Neural progenitor cell (in vitro differentiated cells): Measurements from ENCODE around the gene GANAB.

Source experiments
- EZH2 ChIP-seq: fragments of 200-600 bp; sonication (generic); IDR thresholded peaks from 2 replicates; pipeline ENCODE4 v1.6.1; 2017; ENCODE audit warnings: antibody characterized with exemption, mild to moderate bottlenecking, moderate library complexity
- TF ChIP-seq, protein P1 (sequence below): fragments of 200-600 bp; sonication (generic); IDR thresholded peaks from 2 replicates; pipeline ENCODE4 v1.5.1; 2017; ENCODE audit warnings: antibody characterized with exemption, mild to moderate bottlenecking

DNA sequence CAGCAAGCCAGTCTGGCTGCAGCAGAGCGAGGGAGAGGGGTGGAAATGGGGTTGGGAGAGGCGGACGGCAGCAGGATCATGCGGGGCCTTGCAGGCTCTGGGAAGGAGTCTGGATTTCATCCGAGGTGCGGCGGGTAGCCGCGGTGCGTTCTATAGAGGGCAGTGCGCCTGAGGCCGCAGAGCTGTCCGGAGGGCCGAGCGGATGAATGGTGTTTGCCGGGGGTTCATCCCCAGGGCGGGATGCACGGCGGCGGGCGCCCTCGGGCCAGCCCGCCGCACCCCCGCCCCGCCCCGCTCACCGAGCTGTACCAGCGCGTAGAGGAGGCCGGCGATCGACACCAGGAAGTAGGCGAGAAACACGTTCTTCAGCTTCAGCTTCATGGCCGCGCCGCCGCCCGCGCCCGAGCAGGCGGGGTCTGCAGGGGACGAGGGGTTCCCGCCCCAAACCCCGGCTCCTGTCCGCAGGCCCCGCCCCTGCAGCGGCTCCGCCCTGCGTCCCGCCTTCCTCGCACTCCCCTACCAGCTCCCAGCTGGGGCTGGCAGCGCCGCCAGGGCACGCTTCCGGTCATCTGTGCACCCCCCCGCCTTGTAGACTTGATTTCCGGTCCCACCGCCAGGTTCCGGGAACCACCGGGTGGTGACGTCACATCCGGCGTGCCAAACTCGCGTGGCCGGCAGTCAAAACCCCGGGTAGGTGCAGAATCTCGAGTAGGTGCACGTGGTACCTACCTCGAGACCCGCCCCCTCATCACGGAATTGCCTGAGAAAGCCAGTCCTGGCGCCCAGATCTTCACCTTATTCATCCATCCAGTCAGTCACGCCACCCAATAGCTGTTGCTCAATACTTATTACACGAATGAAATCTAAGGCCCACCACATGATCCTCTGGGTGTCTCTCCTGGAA, 24.6 kb downstream of the GANAB start, which contains the start of gene B3GAT3:
- TF ChIP-seq, protein P1, sequence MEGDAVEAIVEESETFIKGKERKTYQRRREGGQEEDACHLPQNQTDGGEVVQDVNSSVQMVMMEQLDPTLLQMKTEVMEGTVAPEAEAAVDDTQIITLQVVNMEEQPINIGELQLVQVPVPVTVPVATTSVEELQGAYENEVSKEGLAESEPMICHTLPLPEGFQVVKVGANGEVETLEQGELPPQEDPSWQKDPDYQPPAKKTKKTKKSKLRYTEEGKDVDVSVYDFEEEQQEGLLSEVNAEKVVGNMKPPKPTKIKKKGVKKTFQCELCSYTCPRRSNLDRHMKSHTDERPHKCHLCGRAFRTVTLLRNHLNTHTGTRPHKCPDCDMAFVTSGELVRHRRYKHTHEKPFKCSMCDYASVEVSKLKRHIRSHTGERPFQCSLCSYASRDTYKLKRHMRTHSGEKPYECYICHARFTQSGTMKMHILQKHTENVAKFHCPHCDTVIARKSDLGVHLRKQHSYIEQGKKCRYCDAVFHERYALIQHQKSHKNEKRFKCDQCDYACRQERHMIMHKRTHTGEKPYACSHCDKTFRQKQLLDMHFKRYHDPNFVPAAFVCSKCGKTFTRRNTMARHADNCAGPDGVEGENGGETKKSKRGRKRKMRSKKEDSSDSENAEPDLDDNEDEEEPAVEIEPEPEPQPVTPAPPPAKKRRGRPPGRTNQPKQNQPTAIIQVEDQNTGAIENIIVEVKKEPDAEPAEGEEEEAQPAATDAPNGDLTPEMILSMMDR = peak; percentile 15
- TF ChIP-seq EZH2 = no peak
